ENCODE results near the gene PATJ. TPM values are rescaled to one million over a fixed set of nuclear protein-coding genes. Genes with fewer than 3 reads are reported as not detected.

PATJ gene
- total and polyA plus RNA-seq, 2 donors (not counting 1 experiment from before 2014, with no cell fraction given), result 8.0 to 45.3 TPM

- no peaks in the 10 kb centered on the region for H3K27me3 ChIP-seq (replicated peaks in 1 of 4; ENCODE audit: control extremely low read depth in 1 of 4, control insufficient read depth in 3 of 4, insufficient read depth in 4 of 4, low read length in 3 of 4)
- no peak overlapping the region for H3K4me3 Mint-ChIP-seq
- H3K4me1 ChIP-seq (ENCODE audit: control insufficient read depth in 2 of 2, insufficient read depth in 2 of 2, low read length in 2 of 2), result no peaks in the 10 kb centered on the region
- ChIA-PET CTCF (no interaction called here), POLR2A (no interaction called here)
- DNase-seq, result no peak
- H3K27me3 Mint-ChIP-seq, result no peaks in the 10 kb centered on the region
- H3K4me1 Mint-ChIP-seq, result peaks cover 5% of the 10 kb centered on the region
- no peak overlapping the region for H3K4me3 ChIP-seq (ENCODE audit: control extremely low read depth in 1 of 5, extremely low read depth in 1 of 5, insufficient read depth in 1 of 5, low read depth in 2 of 5, low read length in 4 of 5)
- ATAC-seq (ENCODE audit: low read depth), result no peak
- no peak overlapping the region for H3K27ac Mint-ChIP-seq
- no peak overlapping the region for H2AFZ ChIP-seq (ENCODE audit: insufficient read depth, low read depth, low read length, poor library complexity, severe bottlenecking)
- peaks cover 0 to 13% of the 10 kb centered on the region in 2 experiments for H3K36me3 ChIP-seq (replicated peaks in 1 of 2; ENCODE audit: control extremely low read depth in 1 of 2, control insufficient read depth in 1 of 2, extremely low read depth in 1 of 2, insufficient read depth in 2 of 2, low read length in 1 of 2)
- H3K4me2 ChIP-seq (replicated peaks; ENCODE audit: low read depth, low read length, poor library complexity, severe bottlenecking), result no peak overlapping the region
- H4K20me1 ChIP-seq (ENCODE audit: control insufficient read depth, insufficient read depth, low read length, poor library complexity, severe bottlenecking), result no peaks in the 10 kb centered on the region
- WGBS (ENCODE audit: insufficient coverage), result 17% methylated on average over 1 of the region's 4 CpGs
- H3K27ac ChIP-seq (ENCODE audit: low read length in 2 of 2), result no peak overlapping the region
- H3K9ac ChIP-seq (ENCODE audit: low read length), result no peak overlapping the region
- intact Hi-C loops (cut with micrococcal nuclease), result loop anchor here (5.0 kb wide), 1 partner anchor 1893 kb away; no protein-coding TSS in a partner anchor
- H3K9me3 ChIP-seq (ENCODE audit: control extremely low read depth in 1 of 3, control insufficient read depth in 2 of 3, insufficient read depth in 1 of 3, low read length in 2 of 3), result peaks cover 0 to 16% (median 14%) of the 10 kb centered on the region in 3 donors
- no peaks in the 10 kb centered on the region for H3K79me2 ChIP-seq (ENCODE audit: control insufficient read depth, insufficient read depth, low read length)
- H3K9me3 Mint-ChIP-seq (ENCODE audit: insufficient read depth), result peaks cover 2% of the 10 kb centered on the region
- no peak for TF ChIP-seq EZH2 (IDR thresholded peaks at IDR 0.05; ENCODE audit: borderline replicate concordance, insufficient read depth, low read depth, low read length, poor library complexity, severe bottlenecking)
- TF ChIP-seq CTCF (IDR thresholded peaks at IDR 0.05), result no peak
These were observed 123.5 kb downstream of the PATJ start for GRCh38 chr1:61865646-61866220.

GRCh38 chr1:61869691-61870109, 127.4 kb downstream of the PATJ start:
- Mint-ChIP-seq H3K27me3 (no peaks in the 10 kb centered on the region), H3K9me3 (ENCODE audit: insufficient read depth) (peaks cover 5% of the 10 kb centered on the region), H3K4me1 (peaks cover 5% of the 10 kb centered on the region), H3K4me3 (no peak overlapping the region), H3K27ac (no peak overlapping the region)
- DNase-seq (no peak), ATAC-seq (ENCODE audit: low read depth) (no peak)
- Histone ChIP-seq H4K20me1 (ENCODE audit: control insufficient read depth, insufficient read depth, low read length, poor library complexity, severe bottlenecking) (no peaks in the 10 kb centered on the region), H3K4me2 (replicated peaks; ENCODE audit: low read depth, low read length, poor library complexity, severe bottlenecking) (no peak overlapping the region), H3K9ac (ENCODE audit: low read length) (no peak overlapping the region), H3K79me2 (ENCODE audit: control insufficient read depth, insufficient read depth, low read length) (no peaks in the 10 kb centered on the region), H3K4me1 (ENCODE audit: control insufficient read depth in 2 of 2, insufficient read depth in 2 of 2, low read length in 2 of 2) (no peaks in the 10 kb centered on the region), H3K4me3 (ENCODE audit: control extremely low read depth in 1 of 5, extremely low read depth in 1 of 5, insufficient read depth in 1 of 5, low read depth in 2 of 5, low read length in 4 of 5) (no peak overlapping the region), H3K36me3 (replicated peaks in 1 of 2; ENCODE audit: control extremely low read depth in 1 of 2, control insufficient read depth in 1 of 2, extremely low read depth in 1 of 2, insufficient read depth in 2 of 2, low read length in 1 of 2) (peaks cover 0 to 10% of the 10 kb centered on the region in 2 experiments), H2AFZ (ENCODE audit: insufficient read depth, low read depth, low read length, poor library complexity, severe bottlenecking) (no peak overlapping the region), H3K27ac (ENCODE audit: low read length in 2 of 2) (no peak overlapping the region), H3K9me3 (ENCODE audit: control extremely low read depth in 1 of 3, control insufficient read depth in 2 of 3, insufficient read depth in 1 of 3, low read length in 2 of 3) (peaks cover 0 to 21% (median 15%) of the 10 kb centered on the region in 3 donors), H3K27me3 (replicated peaks in 1 of 4; ENCODE audit: control extremely low read depth in 1 of 4, control insufficient read depth in 3 of 4, insufficient read depth in 4 of 4, low read length in 3 of 4) (no peaks in the 10 kb centered on the region)
- CTCF ChIA-PET, result no interaction called here
- POLR2A ChIA-PET, result no interaction called here
- no peak for TF ChIP-seq CTCF (IDR thresholded peaks at IDR 0.05)
- no peak for TF ChIP-seq EZH2 (IDR thresholded peaks at IDR 0.05; ENCODE audit: borderline replicate concordance, insufficient read depth, low read depth, low read length, poor library complexity, severe bottlenecking)
- WGBS (ENCODE audit: insufficient coverage), result 94% methylated on average over 14 of the region's 14 CpGs
- intact Hi-C loops (cut with micrococcal nuclease), result loop anchor here (5.0 kb wide), 1 partner anchor 1897 kb away; no protein-coding TSS in a partner anchor
